ENCODE results near the gene ZC3HAV1L.

Gene ZC3HAV1L

GRCh38 chr7:138999414-138999813 lies 36.4 kb downstream of the ZC3HAV1L start:
- Mint-ChIP-seq H3K4me3 (no peak overlapping the region), H3K27me3 (ENCODE audit: low read depth) (no peaks in the 10 kb centered on the region), H3K36me3 (ENCODE audit: low read depth) (no peaks in the 10 kb centered on the region), H3K4me1 (no peaks in the 10 kb centered on the region), H3K9me3 (peaks cover 4% of the 10 kb centered on the region), H3K27ac (no peak overlapping the region)
- TF ChIP-seq CTCF (IDR thresholded peaks at IDR 0.05; ENCODE audit: unreplicated experiment in 3 of 3) = no peak

- TF ChIP-seq CTCF (IDR thresholded peaks at IDR 0.05; ENCODE audit: unreplicated experiment in 3 of 3) = no peak
- H3K4me3 Mint-ChIP-seq = no peak overlapping the region
- H3K4me1 Mint-ChIP-seq = peaks cover 12% of the 10 kb centered on the region
- H3K27ac Mint-ChIP-seq = no peak overlapping the region
- H3K36me3 Mint-ChIP-seq (ENCODE audit: low read depth) = no peaks in the 10 kb centered on the region
- H3K9me3 Mint-ChIP-seq = peaks cover 4% of the 10 kb centered on the region
- no peaks in the 10 kb centered on the region for H3K27me3 Mint-ChIP-seq (ENCODE audit: low read depth)
Observed at GRCh38 chr7:138992052-138992531, 43.8 kb downstream of the ZC3HAV1L start.

GRCh38 chr7:138987686-138988085 lies 48.2 kb downstream of the ZC3HAV1L start:
- H3K4me3 Mint-ChIP-seq = no peak overlapping the region
- H3K36me3 Mint-ChIP-seq (ENCODE audit: low read depth) = peaks cover 3% of the 10 kb centered on the region
- peaks cover 8% of the 10 kb centered on the region for H3K9me3 Mint-ChIP-seq
- no peak for TF ChIP-seq CTCF (IDR thresholded peaks at IDR 0.05; ENCODE audit: unreplicated experiment in 3 of 3)
- peaks cover 12% of the 10 kb centered on the region for H3K4me1 Mint-ChIP-seq
- H3K27ac Mint-ChIP-seq = no peak overlapping the region
- H3K27me3 Mint-ChIP-seq (ENCODE audit: low read depth) = peaks cover 3% of the 10 kb centered on the region

GRCh38 chr7:138982204-138982623 lies 53.6 kb downstream of the ZC3HAV1L start:
- Mint-ChIP-seq H3K4me1 (peaks cover 30% of the 10 kb centered on the region), H3K4me3 (peak overlapping the region; percentile 77 to 85 (median 82)), H3K9me3 (peaks cover 4% of the 10 kb centered on the region), H3K27me3 (ENCODE audit: low read depth) (peaks cover 9% of the 10 kb centered on the region), H3K36me3 (ENCODE audit: low read depth) (peaks cover 3% of the 10 kb centered on the region), H3K27ac (peak overlapping the region; percentile 50 to 80 (median 65))
- no peak for TF ChIP-seq CTCF (IDR thresholded peaks at IDR 0.05; ENCODE audit: unreplicated experiment in 3 of 3)

- peaks cover 9% of the 10 kb centered on the region for H3K27me3 Mint-ChIP-seq (ENCODE audit: low read depth)
- H3K4me1 Mint-ChIP-seq = peaks cover 30% of the 10 kb centered on the region
- H3K9me3 Mint-ChIP-seq = peaks cover 4% of the 10 kb centered on the region
- peak within 1 kb of the TSS; percentile 92 to 97 (median 96) for H3K27ac Mint-ChIP-seq
- H3K4me3 Mint-ChIP-seq = peak within 1 kb of the TSS; percentile 97 to 98 (median 98)
- no peak for TF ChIP-seq CTCF (IDR thresholded peaks at IDR 0.05; ENCODE audit: unreplicated experiment in 3 of 3)
- H3K36me3 Mint-ChIP-seq (ENCODE audit: low read depth) = peaks cover 3% of the 10 kb centered on the region
Observed at GRCh38 chr7:138981332-138982203, 54.3 kb downstream of the ZC3HAV1L start, which contains the start of gene KIAA1549. Gene KIAA1549 (minus strand): TSS chr7:138981389. CDS start chr7:138981269, 120 bp downstream.
